GM12864 (cell line): ENCODE data around the gene RPS4Y1.
"Not testable (repeated sequence)": the region's sequence is repeated elsewhere in the genome, so short reads cannot be mapped to it uniquely, and the experiment has no call there.

Experiments
- DNase-seq: peaks from one replicate; pipeline ENCODE4 v3.0.0-alpha.2; 2011; ENCODE audit warnings: low read depth
- H3K4me3 ChIP-seq: 2 replicates; pipeline ENCODE4 v1.5.1; 2011; ENCODE audit warnings: mild to moderate bottlenecking, low read depth, low read length, control low read depth
- CTCF ChIP-seq: IDR thresholded peaks from 2 replicates; pipeline ENCODE4 v1.5.1; 2011; ENCODE audit warnings: low read depth, mild to moderate bottlenecking, moderate library complexity, low read length, control low read depth, inconsistent platforms; ENCODE audit errors: missing control alignments

The RPS4Y1 gene

GRCh38 chrY:2857068-2857467 is 15.7 kb downstream of the RPS4Y1 start:
- DNase-seq: no peak
- H3K4me3 ChIP-seq: no peak overlapping the region
- TF ChIP-seq CTCF: no peak

GRCh38 chrY:2857686-2858085 is 16.3 kb downstream of the RPS4Y1 start:
- no peak for DNase-seq
- H3K4me3 ChIP-seq: no peak overlapping the region
- TF ChIP-seq CTCF: no peak

- H3K4me3 ChIP-seq: no peak overlapping the region
- DNase-seq: no peak
- TF ChIP-seq CTCF: no peak
Measured at GRCh38 chrY:2859782-2860181, 18.4 kb downstream of the RPS4Y1 start.

GRCh38 chrY:2860511-2860910 is 19.1 kb downstream of the RPS4Y1 start:
- no peak overlapping the region for H3K4me3 ChIP-seq
- no peak for TF ChIP-seq CTCF
- no peak for DNase-seq

GRCh38 chrY:2866581-2866980 is 25.2 kb downstream of the RPS4Y1 start:
- no peak for TF ChIP-seq CTCF

GRCh38 chrY:2867469-2867868 is 26.1 kb downstream of the RPS4Y1 start:
- no peak for DNase-seq
- H3K4me3 ChIP-seq: no peak overlapping the region
- no peak for TF ChIP-seq CTCF

More at GRCh38 chrY:2866581-2866980, 25.2 kb downstream of the RPS4Y1 start:
- no peak for DNase-seq
- no peak overlapping the region for H3K4me3 ChIP-seq

GRCh38 chrY:2868035-2868607 is 26.7 kb downstream of the RPS4Y1 start:
- TF ChIP-seq CTCF: no peak
- DNase-seq: no peak
- no peak overlapping the region for H3K4me3 ChIP-seq

- H3K4me3 ChIP-seq, DNase-seq: not testable (repeated sequence)
Measured at GRCh38 chrY:2872234-2872633, 30.8 kb downstream of the RPS4Y1 start.
